Measurements from ENCODE around the gene NTN1. TPM values are rescaled to one million over a fixed set of nuclear protein-coding genes. Genes with fewer than 3 reads are reported as not detected.

The NTN1 gene
- total RNA-seq, 2 donors from 2014 or later: 3.6 to 4.0 TPM

- H3K4me3 ChIP-seq: no peak overlapping the region
- H3K4me1 ChIP-seq: no peaks in the 10 kb centered on the region
- no peak for ATAC-seq
- intact Hi-C loops (cut with DNase I): loop anchor here (10.0 kb wide), 1 partner anchor 285 kb away; no protein-coding TSS in a partner anchor
- no peak overlapping the region for H3K27ac ChIP-seq
- TF ChIP-seq CTCF (IDR thresholded peaks at IDR 0.05) (no peak), POLR2A (IDR thresholded peaks at IDR 0.05) (no peak)
- no peaks in the 10 kb centered on the region for H3K9me3 ChIP-seq
- DNase-seq: no peak
- WGBS, 2 donors: 90 to 95% methylated on average over 8 of the region's 8 CpGs
- no peaks in the 10 kb centered on the region for H3K36me3 ChIP-seq (replicated peaks in 1 of 2; ENCODE audit: insufficient read depth in 1 of 2, low read depth in 2 of 2)
- H3K27me3 ChIP-seq: no peaks in the 10 kb centered on the region
Measured at GRCh38 chr17:9279893-9280292, 258.6 kb downstream of the NTN1 start.

- H3K36me3 ChIP-seq (replicated peaks in 1 of 2; ENCODE audit: insufficient read depth in 1 of 2, low read depth in 2 of 2): no peaks in the 10 kb centered on the region
- intact Hi-C loops (cut with DNase I): no loop called here
- no peaks in the 10 kb centered on the region for H3K4me1 ChIP-seq
- no peaks in the 10 kb centered on the region for H3K27me3 ChIP-seq
- no peak overlapping the region for H3K4me3 ChIP-seq
- H3K9me3 ChIP-seq: no peaks in the 10 kb centered on the region
- TF ChIP-seq POLR2A (IDR thresholded peaks at IDR 0.05) (no peak), CTCF (IDR thresholded peaks at IDR 0.05) (no peak)
- H3K27ac ChIP-seq: no peak overlapping the region
- DNase-seq (no peak), ATAC-seq (no peak)
- WGBS, 2 donors: 58 to 69% methylated on average over 2 of the region's 2 CpGs
Measured at GRCh38 chr17:9283909-9284308, 262.6 kb downstream of the NTN1 start.

- ATAC-seq (no peak), DNase-seq (no peak)
- no peaks in the 10 kb centered on the region for H3K36me3 ChIP-seq (replicated peaks in 1 of 2; ENCODE audit: insufficient read depth in 1 of 2, low read depth in 2 of 2)
- H3K27ac ChIP-seq: no peak overlapping the region
- intact Hi-C loops (cut with DNase I): no loop called here
- H3K9me3 ChIP-seq: no peaks in the 10 kb centered on the region
- no peaks in the 10 kb centered on the region for H3K27me3 ChIP-seq
- TF ChIP-seq POLR2A (IDR thresholded peaks at IDR 0.05): no peak
- 61 to 79% methylated on average over 4 of the region's 4 CpGs for WGBS, 2 donors
- H3K4me3 ChIP-seq: no peak overlapping the region
- no peaks in the 10 kb centered on the region for H3K4me1 ChIP-seq
Measured at GRCh38 chr17:9284884-9285283, 263.6 kb downstream of the NTN1 start.

DNA sequence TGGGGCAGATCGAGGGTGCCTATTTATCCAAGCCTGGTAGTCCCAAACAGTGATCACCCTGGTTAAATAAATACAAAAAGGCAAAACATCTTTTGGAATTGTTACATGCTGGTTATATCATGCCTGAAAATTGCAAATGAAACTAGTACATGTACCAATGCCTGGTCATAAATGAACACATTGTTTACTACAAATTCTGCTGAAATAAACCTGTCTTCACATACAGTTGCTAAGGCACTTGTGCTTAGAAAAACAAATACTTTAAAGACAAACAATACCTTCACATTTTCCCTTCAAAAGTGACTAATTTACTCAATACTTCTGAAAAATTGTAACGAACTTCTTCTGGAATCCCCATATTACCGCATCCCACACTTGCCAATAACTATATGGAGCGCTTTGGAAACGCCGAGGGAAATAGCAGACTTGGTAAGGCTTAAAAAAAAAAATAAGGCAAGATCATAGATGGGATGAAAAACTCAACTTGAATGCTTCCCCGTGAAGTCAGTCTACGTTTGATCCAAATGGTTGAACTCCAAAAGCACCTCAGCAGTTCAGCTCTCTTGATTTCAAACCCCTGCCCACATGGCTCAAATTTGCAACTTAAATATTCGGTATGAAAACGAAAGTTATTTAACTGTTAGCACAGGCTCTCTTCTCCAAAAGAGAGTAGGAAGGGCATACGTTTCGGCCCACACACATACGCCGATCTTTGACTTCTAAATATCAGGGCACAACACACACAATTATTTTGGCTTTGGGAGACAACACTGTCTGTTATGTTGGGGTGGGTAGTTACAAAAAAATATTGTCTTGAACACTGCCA, 264.5 kb downstream of the NTN1 start:
- DNase-seq (no peak), ATAC-seq (no peak)
- H3K4me1 ChIP-seq: no peaks in the 10 kb centered on the region
- no peaks in the 10 kb centered on the region for H3K27me3 ChIP-seq
- no peak overlapping the region for H3K4me3 ChIP-seq
- H3K27ac ChIP-seq: no peak overlapping the region
- intact Hi-C loops (cut with DNase I): no loop called here
- H3K36me3 ChIP-seq (replicated peaks in 1 of 2; ENCODE audit: insufficient read depth in 1 of 2, low read depth in 2 of 2): no peaks in the 10 kb centered on the region
- 88 to 92% methylated on average over 14 of the region's 14 CpGs for WGBS, 2 donors
- H3K9me3 ChIP-seq: no peaks in the 10 kb centered on the region
- no peak for TF ChIP-seq CTCF (IDR thresholded peaks at IDR 0.05)
- TF ChIP-seq POLR2A (IDR thresholded peaks at IDR 0.05): no peak

DNA sequence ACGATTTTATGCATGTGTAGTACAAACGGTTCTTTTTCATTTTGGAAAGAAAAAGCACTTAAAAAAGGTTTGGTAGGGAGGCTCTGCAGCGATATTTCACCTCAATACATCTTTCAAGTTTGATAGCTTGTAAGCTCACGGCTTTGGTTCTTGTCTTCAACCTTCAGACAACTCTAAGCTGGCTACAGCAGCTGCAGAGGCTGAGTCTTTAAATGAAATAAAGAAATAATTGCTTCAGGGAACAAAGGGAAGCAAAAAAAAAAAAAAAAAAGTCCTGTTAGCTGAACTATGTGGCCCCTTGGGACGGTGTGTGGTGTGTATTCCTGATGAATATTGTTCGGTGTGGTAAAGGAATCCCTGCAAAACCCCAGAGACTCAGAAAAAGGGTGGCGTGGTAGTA, 265.1 kb downstream of the NTN1 start:
- Histone ChIP-seq H3K4me3 (no peak overlapping the region), H3K27ac (no peak overlapping the region), H3K9me3 (no peaks in the 10 kb centered on the region), H3K4me1 (no peaks in the 10 kb centered on the region), H3K27me3 (no peaks in the 10 kb centered on the region), H3K36me3 (replicated peaks in 1 of 2; ENCODE audit: insufficient read depth in 1 of 2, low read depth in 2 of 2) (no peaks in the 10 kb centered on the region)
- 87 to 93% methylated on average over 7 of the region's 7 CpGs for WGBS, 2 donors
- ATAC-seq: no peak
- no peak for TF ChIP-seq POLR2A (IDR thresholded peaks at IDR 0.05)
- TF ChIP-seq CTCF (IDR thresholded peaks at IDR 0.05): no peak
- no peak for DNase-seq
- intact Hi-C loops (cut with DNase I): no loop called here
